Mucosa of descending colon (tissue), 3 donors: Measurements from ENCODE around the gene STAT2. TPM values are rescaled to one million over a fixed set of nuclear protein-coding genes. Genes with fewer than 3 reads are reported as not detected.

Source experiments
- ATAC-seq: fragments of 200-7000 bp; cut with Tn5 transposase; one replicate; pipeline ENCODE4 v1.9.1; 2020; ENCODE audit warnings: mild to moderate bottlenecking, moderate library complexity
- DNase-seq, 3 donors: peaks; one replicate each; pipeline ENCODE4 v3.0.0-alpha.2; 2020
- H3K36me3 ChIP-seq: fragments of 200-600 bp; one replicate; pipeline ENCODE4 v1.8.0; 2021; ENCODE audit warnings: low read depth, mild to moderate bottlenecking
- H3K4me1 ChIP-seq: fragments of 200-600 bp; one replicate; pipeline ENCODE4 v1.8.0; 2021; ENCODE audit warnings: low read depth, mild to moderate bottlenecking
- H3K4me3 ChIP-seq: fragments of 200-600 bp; one replicate; pipeline ENCODE4 v1.8.0; 2021; ENCODE audit warnings: mild to moderate bottlenecking
- H3K9me3 ChIP-seq: fragments of 200-600 bp; one replicate; pipeline ENCODE4 v1.8.0; 2021; ENCODE audit warnings: mild to moderate bottlenecking
- intact Hi-C, 2 donors: fragments of 100-400 bp; cut with DNase I in 1 of 2; cut with micrococcal nuclease in 1 of 2; formaldehyde crosslinking; loops; one replicate each; pipeline versions ENCODE4 v1.11.0 to v1.11.1; 2022; cut with DNase I, micrococcal nuclease
- total RNA-seq, 3 donors: library from RNA; stranded (reverse); fragmentation: NEBNext Ultra II Directional in 2 of 3; extraction: Animal tissue kit (Norgen Biotek cat#: 25700) in 2 of 3; gene quantifications; one replicate each; pipeline versions ENCODE4 v1.2.1 to v1.2.4, GENCODE V29; 2021 to 2023
- TF ChIP-seq, protein P1 (sequence below): fragments of 200-600 bp; IDR thresholded peaks from one replicate; pipeline ENCODE4 v1.8.0; 2022; ENCODE audit warnings: antibody characterized with exemption, mild to moderate bottlenecking
- donor health status: DM: no; HTN: no; CAD: no; lungs with moderate emphysema.
- donor health status: DM: no; HTN: no; CAD: no.
- donor health status: DM: no; HTN: yes; CAD: no.

STAT2 gene
- total RNA-seq, 3 donors from 2014 or later: 82.9 to 112 (median 95.7) TPM

DNA sequence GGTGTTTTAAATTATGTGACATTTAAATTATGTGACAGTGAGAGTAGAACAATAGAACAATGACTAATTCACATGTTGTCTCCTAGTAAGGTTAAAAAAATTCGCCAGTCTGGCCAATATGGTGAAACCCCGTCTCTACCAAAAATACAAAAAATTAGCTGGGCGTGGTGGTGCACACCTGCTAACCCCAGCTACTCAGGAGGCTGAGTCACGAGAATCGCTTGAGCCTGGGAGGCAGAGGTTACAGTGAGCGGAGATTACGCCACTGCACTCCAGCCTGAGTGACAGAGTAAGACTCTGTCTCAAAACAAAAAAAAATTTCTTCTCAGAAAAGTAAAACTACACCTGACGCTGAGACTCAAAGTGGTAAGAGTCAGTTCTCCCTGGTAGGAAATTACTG lies 62.5 kb downstream of the STAT2 start:
- Histone ChIP-seq H3K36me3 (no peaks in the 10 kb centered on the region), H3K9me3 (no peaks in the 10 kb centered on the region), H3K4me1 (peaks cover 41% of the 10 kb centered on the region), H3K4me3 (no peak overlapping the region)
- TF ChIP-seq, protein P1, sequence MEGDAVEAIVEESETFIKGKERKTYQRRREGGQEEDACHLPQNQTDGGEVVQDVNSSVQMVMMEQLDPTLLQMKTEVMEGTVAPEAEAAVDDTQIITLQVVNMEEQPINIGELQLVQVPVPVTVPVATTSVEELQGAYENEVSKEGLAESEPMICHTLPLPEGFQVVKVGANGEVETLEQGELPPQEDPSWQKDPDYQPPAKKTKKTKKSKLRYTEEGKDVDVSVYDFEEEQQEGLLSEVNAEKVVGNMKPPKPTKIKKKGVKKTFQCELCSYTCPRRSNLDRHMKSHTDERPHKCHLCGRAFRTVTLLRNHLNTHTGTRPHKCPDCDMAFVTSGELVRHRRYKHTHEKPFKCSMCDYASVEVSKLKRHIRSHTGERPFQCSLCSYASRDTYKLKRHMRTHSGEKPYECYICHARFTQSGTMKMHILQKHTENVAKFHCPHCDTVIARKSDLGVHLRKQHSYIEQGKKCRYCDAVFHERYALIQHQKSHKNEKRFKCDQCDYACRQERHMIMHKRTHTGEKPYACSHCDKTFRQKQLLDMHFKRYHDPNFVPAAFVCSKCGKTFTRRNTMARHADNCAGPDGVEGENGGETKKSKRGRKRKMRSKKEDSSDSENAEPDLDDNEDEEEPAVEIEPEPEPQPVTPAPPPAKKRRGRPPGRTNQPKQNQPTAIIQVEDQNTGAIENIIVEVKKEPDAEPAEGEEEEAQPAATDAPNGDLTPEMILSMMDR: no peak
- intact Hi-C loops: no loop called here
- DNase-seq: no peak
- ATAC-seq: no peak

DNA sequence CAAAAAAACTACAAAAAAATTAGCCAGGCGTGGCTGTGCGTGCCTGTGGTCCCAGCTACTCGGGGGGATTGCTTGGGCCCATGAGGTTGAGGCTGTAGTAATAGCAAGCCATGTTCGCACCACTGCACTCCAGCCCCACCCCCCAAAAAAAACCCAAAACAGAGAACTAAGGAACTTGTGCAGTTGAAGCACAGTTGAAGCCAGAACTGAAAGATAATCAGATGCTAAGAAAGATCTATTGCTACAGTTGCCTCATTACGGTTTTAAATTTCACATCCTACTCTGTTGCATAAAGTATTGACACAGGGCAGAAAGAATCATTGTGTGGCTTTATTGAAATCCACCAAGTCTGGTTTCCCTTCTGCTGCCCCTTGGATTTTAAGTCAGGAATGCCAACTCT lies 63.6 kb downstream of the STAT2 start:
- TF ChIP-seq, protein P1: no peak
- no peak overlapping the region for H3K4me3 ChIP-seq
- H3K4me1 ChIP-seq: peaks cover 38% of the 10 kb centered on the region
- intact Hi-C loops: no loop called here
- no peaks in the 10 kb centered on the region for H3K36me3 ChIP-seq
- H3K9me3 ChIP-seq: no peaks in the 10 kb centered on the region
- DNase-seq (no peak), ATAC-seq (no peak)

DNA sequence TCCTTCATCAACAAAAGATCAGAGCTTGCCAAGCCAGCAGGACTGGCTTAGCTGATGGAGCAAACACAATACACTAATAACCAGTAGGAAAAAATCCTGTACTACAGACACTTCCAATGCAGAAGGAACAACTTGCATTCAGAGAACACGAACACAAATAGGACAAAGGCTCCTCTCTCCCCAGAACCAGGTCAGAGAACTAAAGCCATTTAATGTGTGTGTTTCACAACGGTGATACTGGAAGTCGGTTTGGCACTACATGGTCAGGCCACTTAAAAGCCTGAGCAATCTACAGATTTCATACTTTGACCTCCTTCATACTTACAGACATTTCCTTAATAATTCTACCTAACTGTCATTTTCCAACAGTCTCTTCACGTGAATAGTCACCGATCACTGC lies 66.1 kb downstream of the STAT2 start:
- Histone ChIP-seq H3K36me3 (no peaks in the 10 kb centered on the region), H3K9me3 (no peaks in the 10 kb centered on the region), H3K4me3 (no peak overlapping the region), H3K4me1 (peaks cover 26% of the 10 kb centered on the region)
- ATAC-seq: no peak
- intact Hi-C loops: no loop called here
- TF ChIP-seq, protein P1: no peak
- DNase-seq: no peak

Other genes starting within 250 kb of the STAT2 start
- gene RPL41, start 243.5 kb downstream of the STAT2 start, total RNA-seq: 1,000 to 10,000 TPM; 2,763 to 3,198 (median 3,152) TPM
- 10 to 100 TPM in 1 of 3 donors, 1 to 10 TPM in 2; 5.0 to 11.8 (median 5.4) TPM for gene ZC3H10, start 241.8 kb downstream of the STAT2 start, total RNA-seq
- gene ESYT1, start 231.8 kb downstream of the STAT2 start, total RNA-seq: 10 to 100 TPM; 44.9 to 75.7 (median 52.0) TPM
- 10 to 100 TPM; 13.0 to 39.8 (median 22.7) TPM for gene MYL6B, start 207.5 kb downstream of the STAT2 start, total RNA-seq
- 1,000 to 10,000 TPM; 1,884 to 3,185 (median 1,894) TPM for gene MYL6, start 201.7 kb downstream of the STAT2 start, total RNA-seq
- 100 to 1,000 TPM in 2 of 3 donors, 10 to 100 TPM in 1; 91.7 to 163 (median 116) TPM for gene SMARCC2, start 170.6 kb downstream of the STAT2 start, total RNA-seq
- 10 to 100 TPM; 30.4 to 51.5 (median 32.1) TPM for gene RNF41, start 138.2 kb downstream of the STAT2 start, total RNA-seq
- 10 to 100 TPM; 22.2 to 37.3 (median 30.2) TPM for gene NABP2, start 135.8 kb downstream of the STAT2 start, total RNA-seq
- gene SLC39A5, start 130.1 kb downstream of the STAT2 start, total RNA-seq: 100 to 1,000 TPM in 2 of 3 donors, 10 to 100 TPM in 1; 88.4 to 298 (median 129) TPM
- gene ANKRD52, start 101.7 kb downstream of the STAT2 start, total RNA-seq: 10 to 100 TPM; 35.6 to 53.8 (median 43.1) TPM
- 10 to 100 TPM in 1 of 3 donors, 1 to 10 TPM in 2; 4.0 to 12.7 (median 5.3) TPM for gene COQ10A, start 93.2 kb downstream of the STAT2 start, total RNA-seq
- 100 to 1,000 TPM; 261 to 344 (median 332) TPM for gene CS, start 59.8 kb downstream of the STAT2 start, total RNA-seq
- 10 to 100 TPM; 75.5 to 79.3 (median 77.7) TPM for gene CNPY2, start 44.1 kb downstream of the STAT2 start, total RNA-seq
- 10 to 100 TPM; 61.4 to 73.5 (median 61.9) TPM for gene PAN2, start 26.1 kb downstream of the STAT2 start, total RNA-seq
- under 1 TPM in 1 of 3 donors, not detected in 2; 0.55 TPM for gene IL23A, start 21.2 kb downstream of the STAT2 start, total RNA-seq
- gene APOF, start 2.8 kb upstream of the STAT2 start, total RNA-seq: not detected
- gene TIMELESS, start 89.3 kb upstream of the STAT2 start, total RNA-seq: 10 to 100 TPM in 1 of 3 donors, 1 to 10 TPM in 2; 7.7 to 14.3 (median 8.4) TPM
- not detected for gene MIP, start 94.5 kb upstream of the STAT2 start, total RNA-seq
- gene SPRYD4, start 108.5 kb upstream of the STAT2 start, total RNA-seq: 1 to 10 TPM; 4.3 to 5.2 (median 4.9) TPM
- gene GLS2, start 128.1 kb upstream of the STAT2 start, total RNA-seq: 1 to 10 TPM in 2 of 3 donors, under 1 TPM in 1; 0.51 to 1.5 (median 1.2) TPM
- 10 to 100 TPM; 35.9 to 47.8 (median 41.0) TPM for gene RBMS2, start 161.7 kb upstream of the STAT2 start, total RNA-seq